Pancreas (tissue), 10 donors: ENCODE results near the gene GAB2. TPM values are rescaled to one million over a fixed set of nuclear protein-coding genes. Genes with fewer than 3 reads are reported as not detected.
A peak's percentile ranks its signal among the peaks of the same experiment; 100 is the strongest.

Experiments used
- ATAC-seq, 4 donors: fragments of 200-7000 bp; cut with Tn5 transposase; one replicate each; pipeline versions ENCODE4 v1.8.0 to v1.9.1; 2020; ENCODE audit warnings: mild to moderate bottlenecking in 4 of 4, moderate library complexity in 4 of 4
- DNase-seq, 6 donors: peaks; one replicate each; pipeline ENCODE4 v3.0.0-alpha.2; 2020
- FAIRE-seq: peaks from 2 replicates; lab custom pipeline; 2012; peaks lifted over from hg19 to GRCh38; lab: Jason Lieb, UNC
- H3K27ac ChIP-seq, 4 donors: fragments of 200-600 bp; sonication (generic); 1 replicate in 3 of 4; 2 replicates in 1 of 4; pipeline versions ENCODE4 v1.5.0 to v1.8.0; 2020
- H3K27me3 ChIP-seq, 4 donors: fragments of 200-600 bp; one replicate each; pipeline ENCODE4 v1.8.0; 2021
- H3K36me3 ChIP-seq, 3 donors: fragments of 200-600 bp; sonication (generic) in 1 of 3; one replicate each; pipeline versions ENCODE4 v1.5.0 to v1.8.0; 2020 to 2021
- H3K4me1 ChIP-seq, 3 donors: fragments of 200-600 bp; one replicate each; pipeline ENCODE4 v1.8.0; 2021
- H3K4me3 ChIP-seq, 4 donors: fragments of 200-600 bp; sonication (generic) in 2 of 4; one replicate each; pipeline versions ENCODE4 v1.5.0 to v1.8.0; 2020 to 2021
- H3K9me3 ChIP-seq, 4 donors: fragments of 200-600 bp; one replicate each; pipeline ENCODE4 v1.8.0; 2021
- WGBS, 2 donors: extraction: QIAGEN DNeasy Blood & Tissue Kit; methylation state at CpG; one replicate each; pipeline ENCODE4 v1.1.7; 2013; 5-methylcytosine and 5-hydroxymethylcytosine counted together
- intact Hi-C, 3 donors: fragments of 100-400 bp; cut with DNase I; formaldehyde crosslinking; loops; one replicate each; pipeline versions ENCODE4 v1.11.1 to v1.14.2; 2022
- polyA plus RNA-seq, 2 donors: library from polyadenylated mRNA; stranded (reverse); fragments of 200-250 nt; gene quantifications; one replicate each; pipeline ENCODE4 v1.2.3, GENCODE V29; 2013
- total RNA-seq, 6 donors: library from RNA; stranded (reverse); fragmentation: NEBNext Ultra II Directional in 4 of 6; extraction: Animal tissue kit (Norgen Biotek cat#: 25700) in 4 of 6; gene quantifications; one replicate each; pipeline versions ENCODE4 v1.2.1 to v1.2.4, GENCODE V29; 2021 to 2023
- TF ChIP-seq, protein P1 (sequence below), 4 donors: fragments of 200-600 bp; sonication (generic) in 3 of 4; IDR thresholded peaks; one replicate each; pipeline versions ENCODE4 v1.5.0 to v1.8.0; 2021; ENCODE audit warnings: antibody characterized with exemption in 4 of 4
- donor health status: healthy with polysubstance abuse.
- donor health status: DM: no; HTN: no; CAD: no; lungs with moderate emphysema.
- donor health status: DM: no; HTN: no; CAD: no.
- donor health status: control.
- donor health status: control.
- donor health status: Bipolar disorder and iron deficiency.
- donor health status: DM: yes; HTN: yes; CAD: no.
- donor health status: DM: no; HTN: no; CAD: no.
- donor health status: DM: no; HTN: no; CAD: no.
- donor health status: DM: yes; HTN: yes; CAD: no.

GAB2 gene
- total and polyA plus RNA-seq, 8 donors: 3.1 to 17.8 (median 9.4) TPM

DNA sequence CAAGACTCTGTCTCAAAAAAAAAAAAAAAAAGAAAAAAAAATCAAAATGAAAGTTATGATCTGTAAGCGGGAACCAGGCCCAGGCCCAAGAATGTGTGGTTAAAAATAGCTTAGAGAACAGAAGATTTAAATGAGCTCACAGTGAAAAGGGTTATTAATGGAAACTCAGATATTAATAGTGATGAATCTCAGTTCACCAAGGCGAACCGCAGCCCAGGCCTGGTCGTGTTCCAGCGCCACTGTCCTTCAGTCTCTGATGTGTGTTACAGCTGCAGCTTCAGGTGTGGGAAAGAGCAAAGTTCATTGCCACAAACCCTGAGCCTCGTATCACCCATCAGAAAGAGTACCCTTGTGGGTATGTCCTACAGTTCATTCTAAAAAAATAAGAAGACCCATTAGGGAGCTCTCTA lies 107.1 kb downstream of the GAB2 start:
- intact Hi-C loops: no loop called here
- Histone ChIP-seq H3K4me1 (peaks cover 0 to 14% (median 3%) of the 10 kb centered on the region in 3 donors), H3K27ac (peak overlapping the region in 1 of 4 donors; percentile 9), H3K36me3 (no peaks in the 10 kb centered on the region), H3K27me3 (no peaks in the 10 kb centered on the region), H3K4me3 (no peak overlapping the region), H3K9me3 (no peaks in the 10 kb centered on the region)
- peak in 4 of 6 donors; percentile 10 to 62 (median 38) for DNase-seq
- peak; percentile 60 to 79 (median 73) for ATAC-seq
- no peak for FAIRE-seq
- TF ChIP-seq, protein P1, sequence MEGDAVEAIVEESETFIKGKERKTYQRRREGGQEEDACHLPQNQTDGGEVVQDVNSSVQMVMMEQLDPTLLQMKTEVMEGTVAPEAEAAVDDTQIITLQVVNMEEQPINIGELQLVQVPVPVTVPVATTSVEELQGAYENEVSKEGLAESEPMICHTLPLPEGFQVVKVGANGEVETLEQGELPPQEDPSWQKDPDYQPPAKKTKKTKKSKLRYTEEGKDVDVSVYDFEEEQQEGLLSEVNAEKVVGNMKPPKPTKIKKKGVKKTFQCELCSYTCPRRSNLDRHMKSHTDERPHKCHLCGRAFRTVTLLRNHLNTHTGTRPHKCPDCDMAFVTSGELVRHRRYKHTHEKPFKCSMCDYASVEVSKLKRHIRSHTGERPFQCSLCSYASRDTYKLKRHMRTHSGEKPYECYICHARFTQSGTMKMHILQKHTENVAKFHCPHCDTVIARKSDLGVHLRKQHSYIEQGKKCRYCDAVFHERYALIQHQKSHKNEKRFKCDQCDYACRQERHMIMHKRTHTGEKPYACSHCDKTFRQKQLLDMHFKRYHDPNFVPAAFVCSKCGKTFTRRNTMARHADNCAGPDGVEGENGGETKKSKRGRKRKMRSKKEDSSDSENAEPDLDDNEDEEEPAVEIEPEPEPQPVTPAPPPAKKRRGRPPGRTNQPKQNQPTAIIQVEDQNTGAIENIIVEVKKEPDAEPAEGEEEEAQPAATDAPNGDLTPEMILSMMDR (IDR thresholded peaks at IDR 0.05): no peak
- WGBS, 2 donors: 8 to 16% methylated on average over 6 of the region's 6 CpGs

DNA sequence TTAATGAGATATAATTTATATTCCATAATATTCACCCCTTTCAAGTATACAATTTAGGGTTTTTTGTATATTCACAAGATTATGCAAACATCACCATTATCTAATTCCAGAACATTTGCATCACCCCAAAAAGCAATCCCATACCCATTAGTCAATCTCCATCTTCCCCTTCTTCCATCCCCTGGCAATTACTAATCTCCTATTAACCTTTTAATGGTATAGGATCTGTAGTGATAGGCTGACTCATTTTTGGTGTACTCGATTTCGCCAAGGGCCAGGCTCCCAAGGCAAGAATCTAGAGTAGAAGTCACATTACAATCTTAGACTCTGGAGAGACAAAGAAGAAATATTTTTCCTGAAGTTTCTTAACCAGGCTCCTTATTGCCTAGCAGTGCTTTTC lies 113.4 kb downstream of the GAB2 start:
- TF ChIP-seq, protein P1 (IDR thresholded peaks at IDR 0.05): no peak

DNA sequence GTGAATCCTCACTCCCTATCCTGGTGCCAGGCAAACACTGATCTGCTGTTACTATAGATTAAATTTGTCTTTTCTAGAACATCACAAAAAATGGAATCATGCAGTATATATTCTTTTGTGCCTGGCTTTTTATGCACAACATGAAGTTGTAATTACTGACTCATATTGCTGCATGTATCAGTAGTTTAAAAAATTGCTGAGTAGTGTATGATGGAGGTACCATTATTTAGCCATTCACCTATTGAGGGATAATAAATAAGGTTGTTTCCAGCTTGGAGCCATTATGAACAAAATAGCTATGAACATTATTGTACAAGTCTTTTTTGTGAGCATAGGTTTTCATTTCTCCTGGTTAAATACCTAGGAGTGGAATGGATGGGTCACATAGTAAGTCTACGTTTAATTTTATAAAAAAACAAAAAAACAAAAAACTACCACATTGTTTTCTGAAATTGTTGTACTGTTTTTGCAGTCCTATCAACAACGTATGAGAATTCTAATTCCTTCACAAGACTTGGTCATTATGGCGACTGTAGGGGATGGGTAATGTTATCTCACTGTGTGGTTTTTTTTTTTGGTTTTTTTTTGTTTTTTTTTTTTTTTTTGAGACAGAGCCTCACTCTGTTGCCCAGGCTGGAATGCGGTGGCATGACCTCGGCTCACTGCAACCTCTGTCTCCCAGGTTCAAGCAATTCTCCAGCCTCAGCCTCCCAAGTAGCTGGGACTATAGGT lies 117.3 kb downstream of the GAB2 start:
- TF ChIP-seq, protein P1 (IDR thresholded peaks at IDR 0.05): no peak
- 95 to 99% methylated on average over 5 of the region's 5 CpGs for WGBS, 2 donors

More for the DNA sequence above, 113.4 kb downstream of the GAB2 start:
- no peak overlapping the region for H3K27ac ChIP-seq
- ATAC-seq (no peak), DNase-seq (no peak), FAIRE-seq (no peak)
- 94 to 97% methylated on average over 2 of the region's 2 CpGs for WGBS, 2 donors
- H3K9me3 ChIP-seq: no peaks in the 10 kb centered on the region
- peaks cover 0 to 4% (median 0%) of the 10 kb centered on the region in 3 donors for H3K4me1 ChIP-seq
- intact Hi-C loops: loop anchor here in 1 of 3 donors (10.0 kb wide), 1 partner anchor 61 kb away; no protein-coding TSS in a partner anchor
- no peak overlapping the region for H3K4me3 ChIP-seq
- no peaks in the 10 kb centered on the region for H3K27me3 ChIP-seq
- H3K36me3 ChIP-seq: no peaks in the 10 kb centered on the region

DNA sequence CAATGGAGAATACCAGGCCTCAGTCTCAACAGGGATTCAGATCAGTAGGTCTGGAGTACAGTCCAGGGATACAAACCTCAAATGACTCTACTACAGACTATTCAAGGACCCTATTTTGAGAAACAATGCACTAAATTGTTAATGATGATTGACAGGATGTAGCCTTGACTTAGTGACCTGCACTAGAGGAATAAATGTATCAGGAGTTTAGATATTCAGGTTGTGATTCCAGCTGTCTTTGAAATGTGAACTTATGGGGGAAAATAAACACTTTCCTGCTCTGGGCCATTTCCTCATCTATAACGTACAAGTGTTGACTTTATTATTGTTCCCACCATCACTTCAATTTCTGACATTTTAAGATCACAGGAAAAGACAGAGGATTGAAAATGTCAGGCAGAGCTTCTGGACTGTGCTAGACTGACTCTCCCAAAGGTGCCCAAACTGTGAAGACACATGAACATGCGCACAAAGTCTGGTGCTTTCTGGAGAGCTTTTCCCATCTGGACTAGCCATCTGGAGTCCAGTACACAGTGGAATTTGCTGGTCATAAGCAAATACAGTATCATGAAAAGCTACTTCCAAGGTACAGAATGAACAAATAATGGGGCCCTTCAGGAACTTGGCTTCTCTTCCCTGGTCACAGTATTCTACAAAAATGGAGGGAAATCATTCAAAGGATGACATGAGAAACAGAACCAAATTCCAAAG lies 118.5 kb downstream of the GAB2 start:
- TF ChIP-seq, protein P1 (IDR thresholded peaks at IDR 0.05): no peak
- DNase-seq (no peak), FAIRE-seq (no peak), ATAC-seq (peak in 3 of 4 donors; percentile 55 to 62 (median 62))
- no peak overlapping the region for H3K27ac ChIP-seq
- H3K4me1 ChIP-seq: peaks cover 0 to 5% (median 0%) of the 10 kb centered on the region in 3 donors
- no peaks in the 10 kb centered on the region for H3K27me3 ChIP-seq
- 53 to 57% methylated on average over 2 of the region's 2 CpGs for WGBS, 2 donors
- no peaks in the 10 kb centered on the region for H3K36me3 ChIP-seq
- no peak overlapping the region for H3K4me3 ChIP-seq
- intact Hi-C loops: no loop called here
- no peaks in the 10 kb centered on the region for H3K9me3 ChIP-seq

More for the DNA sequence above, 117.3 kb downstream of the GAB2 start:
- Histone ChIP-seq H3K9me3 (no peaks in the 10 kb centered on the region), H3K27me3 (no peaks in the 10 kb centered on the region), H3K27ac (no peak overlapping the region), H3K4me1 (peaks cover 0 to 5% (median 0%) of the 10 kb centered on the region in 3 donors), H3K4me3 (no peak overlapping the region), H3K36me3 (no peaks in the 10 kb centered on the region)
- ATAC-seq (no peak), FAIRE-seq (no peak), DNase-seq (no peak)
- intact Hi-C loops: loop anchor here in 1 of 3 donors (10.0 kb wide), 1 partner anchor 65 kb away; no protein-coding TSS in a partner anchor
